Gastrocnemius medialis (tissue), 4 donors: Measurements from ENCODE around the gene GJA9. TPM values are rescaled to one million over a fixed set of nuclear protein-coding genes. Genes with fewer than 3 reads are reported as not detected.
A peak's percentile ranks its signal among the peaks of the same experiment; 100 is the strongest.

ENCODE experiments used
- ATAC-seq, 2 donors: fragments of 150-250 bp; one replicate each; pipeline ENCODE4 v1.9.1; 2016
- DNase-seq, 2 donors: peaks; one replicate each; pipeline ENCODE4 v3.0.0-alpha.2; 2019
- H3K27ac ChIP-seq, 4 donors: fragments of 200-600 bp; sonication (generic); 1 replicate in 1 of 4; 2 replicates in 3 of 4; pipeline ENCODE4 v1.5.1; 2016 to 2018; ENCODE audit warnings: mild to moderate bottlenecking in 2 of 4, moderate library complexity in 1 of 4
- H3K27me3 ChIP-seq, 3 donors: fragments of 200-600 bp; sonication (generic) in 2 of 3; 1 replicate in 1 of 3; 2 replicates in 2 of 3; pipeline versions ENCODE4 v1.5.1 to v1.6.0; 2016 to 2019; ENCODE audit warnings: mild to moderate bottlenecking in 1 of 3, moderate library complexity in 1 of 3
- H3K36me3 ChIP-seq, 2 donors: fragments of 200-600 bp; sonication (generic) in 1 of 2; one replicate each; pipeline ENCODE4 v1.5.1; 2017 to 2018
- H3K4me1 ChIP-seq, 2 donors: fragments of 200-600 bp; sonication (generic) in 1 of 2; one replicate each; pipeline ENCODE4 v1.5.1; 2016 to 2017; ENCODE audit warnings: mild to moderate bottlenecking in 2 of 2
- H3K4me3 ChIP-seq, 4 donors: fragments of 200-600 bp; sonication (generic) in 3 of 4; 1 replicate in 1 of 4; 2 replicates in 3 of 4; pipeline ENCODE4 v1.5.1; 2016 to 2019; ENCODE audit warnings: mild to moderate bottlenecking in 2 of 4
- H3K9me3 ChIP-seq, 3 donors: fragments of 200-600 bp; sonication (generic) in 2 of 3; 1 replicate in 1 of 3; 2 replicates in 2 of 3; pipeline ENCODE4 v1.5.1; 2016 to 2019
- POLR2A ChIP-seq, 2 donors: fragments of 450-650 bp; IDR thresholded peaks; one replicate each; pipeline ENCODE4 v1.6.1; 2017; ENCODE audit warnings: antibody characterized with exemption in 2 of 2, mild to moderate bottlenecking in 2 of 2, moderate library complexity in 2 of 2
- in situ Hi-C, 4 donors: fragments of 200-750 bp; cut with MboI; loops; one replicate each; pipeline versions ENCODE4 v1.15.0 to v1.8.0; 2017; ENCODE audit warnings: low sequenced_read_pairs in 4 of 4
- intact Hi-C: fragments of 100-400 bp; cut with DNase I; formaldehyde crosslinking; loops from one replicate; pipeline ENCODE4 v1.15.1; 2023; ENCODE audit warnings: low total_unique reads
- total RNA-seq, 4 donors: library from RNA; depleted of rRNA; stranded (reverse); fragments of >200 nt; gene quantifications; one replicate each; pipeline versions ENCODE4 v1.1.0 to v1.2.3, GENCODE V29; 2016
- TF ChIP-seq, protein P1 (sequence below), 5 experiments: fragments of 450-650 bp in 3 of 5; fragments of 200-600 bp in 2 of 5; sonication (generic) in 2 of 5; IDR thresholded peaks in 4 of 5; conservative IDR thresholded peaks in 1 of 5; 1 replicate in 4 of 5; 2 replicates in 1 of 5; pipeline ENCODE4 v1.5.1; 2016 to 2019; ENCODE audit warnings: antibody characterized with exemption in 5 of 5, mild to moderate bottlenecking in 3 of 5, moderate library complexity in 3 of 5

The GJA9 gene
- total RNA-seq, 4 donors from 2014 or later, result not detected

DNA sequence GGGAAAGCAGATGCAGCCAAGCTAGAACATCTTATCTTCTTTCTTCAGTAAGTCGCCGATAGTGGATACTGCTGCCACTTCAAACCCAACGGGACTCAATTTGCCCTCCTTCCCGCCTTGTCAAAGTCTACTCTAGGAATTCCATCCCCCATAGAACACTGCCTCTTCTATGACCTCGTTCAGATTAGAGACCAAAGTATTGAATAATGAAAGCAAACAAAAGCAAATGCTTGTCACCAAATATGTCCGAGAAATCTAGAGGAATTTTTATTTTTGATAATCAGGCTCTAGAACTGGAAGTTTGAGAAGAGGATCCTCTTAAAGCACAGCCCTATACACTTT is 21.0 kb downstream of the GJA9 start:
- DNase-seq, result no peak
- peaks cover 0 to 16% of the 10 kb centered on the region in 2 donors for H3K36me3 ChIP-seq
- no peaks in the 10 kb centered on the region for H3K27me3 ChIP-seq
- no peak for TF ChIP-seq POLR2A (IDR thresholded peaks at IDR 0.05)
- TF ChIP-seq, protein P1, sequence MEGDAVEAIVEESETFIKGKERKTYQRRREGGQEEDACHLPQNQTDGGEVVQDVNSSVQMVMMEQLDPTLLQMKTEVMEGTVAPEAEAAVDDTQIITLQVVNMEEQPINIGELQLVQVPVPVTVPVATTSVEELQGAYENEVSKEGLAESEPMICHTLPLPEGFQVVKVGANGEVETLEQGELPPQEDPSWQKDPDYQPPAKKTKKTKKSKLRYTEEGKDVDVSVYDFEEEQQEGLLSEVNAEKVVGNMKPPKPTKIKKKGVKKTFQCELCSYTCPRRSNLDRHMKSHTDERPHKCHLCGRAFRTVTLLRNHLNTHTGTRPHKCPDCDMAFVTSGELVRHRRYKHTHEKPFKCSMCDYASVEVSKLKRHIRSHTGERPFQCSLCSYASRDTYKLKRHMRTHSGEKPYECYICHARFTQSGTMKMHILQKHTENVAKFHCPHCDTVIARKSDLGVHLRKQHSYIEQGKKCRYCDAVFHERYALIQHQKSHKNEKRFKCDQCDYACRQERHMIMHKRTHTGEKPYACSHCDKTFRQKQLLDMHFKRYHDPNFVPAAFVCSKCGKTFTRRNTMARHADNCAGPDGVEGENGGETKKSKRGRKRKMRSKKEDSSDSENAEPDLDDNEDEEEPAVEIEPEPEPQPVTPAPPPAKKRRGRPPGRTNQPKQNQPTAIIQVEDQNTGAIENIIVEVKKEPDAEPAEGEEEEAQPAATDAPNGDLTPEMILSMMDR (IDR thresholded peaks at IDR 0.05 in 4 of 5, conservative IDR thresholded peaks at IDR 0.05 in 1 of 5), result no peak
- no peaks in the 10 kb centered on the region for H3K9me3 ChIP-seq
- ATAC-seq, result no peak
- H3K27ac ChIP-seq, result peak overlapping the region; percentile 88 to 95 (median 93)
- peak overlapping the region; percentile 75 to 95 (median 86) for H3K4me3 ChIP-seq
- in situ Hi-C loops (loop anchor here in 3 of 4 donors (10.0 to 25.0 kb wide), 3 partner anchors 134 to 227 kb away; partner anchors contain the start of gene AKIRIN1 (in 1 of the 3)), intact Hi-C loops (no loop called here)
- peaks cover 45 to 65% of the 10 kb centered on the region in 2 donors for H3K4me1 ChIP-seq

DNA sequence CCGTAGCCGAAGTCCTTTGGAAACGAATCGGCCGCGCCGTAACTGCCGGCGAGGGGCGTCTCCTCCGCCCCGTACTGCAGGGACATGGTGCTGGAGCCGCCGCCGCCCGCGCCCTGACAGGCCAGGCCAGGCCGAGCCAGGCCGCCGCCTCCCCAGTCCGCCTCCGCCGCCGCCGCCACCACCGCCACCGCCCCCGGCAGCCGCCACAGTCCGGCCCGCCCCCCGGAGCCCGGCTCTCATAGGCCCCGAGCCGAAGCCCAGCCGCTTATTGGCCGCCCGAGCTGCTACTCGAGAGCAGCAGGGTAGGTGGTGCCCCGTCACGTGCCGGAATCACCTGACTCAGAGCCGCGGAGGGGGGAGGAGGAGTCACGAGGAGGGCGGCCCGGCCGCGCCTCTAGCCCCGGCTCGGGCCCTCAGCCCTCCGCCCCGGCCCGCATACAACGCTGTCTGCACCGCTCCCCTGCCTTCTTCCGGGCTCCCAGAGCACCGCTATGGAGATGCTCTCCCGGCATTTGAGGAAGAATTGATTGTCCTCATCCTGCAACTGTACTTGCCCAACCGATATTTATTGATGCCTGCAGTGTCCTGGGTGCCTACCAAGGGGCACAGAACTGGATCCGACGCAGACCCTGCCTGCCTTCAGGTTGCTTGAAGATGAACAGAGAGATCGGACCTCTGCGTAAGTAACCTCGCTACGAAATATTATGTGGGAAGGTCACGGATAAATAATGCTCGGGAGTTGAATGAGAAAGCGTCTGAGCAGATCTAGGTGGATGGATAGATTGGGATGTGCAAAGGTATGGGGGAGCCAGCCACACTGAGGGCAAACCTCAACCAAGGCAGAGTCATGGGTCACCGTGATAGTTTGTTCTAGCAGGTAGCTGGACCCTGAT is 21.6 kb downstream of the GJA9 start, which contains the start of gene RRAGC:
RRAGC (minus strand) TSS at position 212 of the 893 bp plus-strand sequence; CDS start at position 86, 126 bp downstream.
- DNase-seq (peak; percentile 100), ATAC-seq (peak; percentile 90)
- in situ Hi-C loops (loop anchor here in 3 of 4 donors (10.0 to 25.0 kb wide), 3 partner anchors 135 to 227 kb away; partner anchors contain the start of gene AKIRIN1 (in 1 of the 3)), intact Hi-C loops (loop anchor here (1.0 to 10.0 kb wide), 5 partner anchors 13 to 1051 kb away; partner anchors contain the start of genes AKIRIN1, MYCBP, NDUFS5 and YRDC)
- Histone ChIP-seq H3K27ac (peak within 1 kb of the TSS; percentile 93 to 96 (median 94)), H3K9me3 (no peaks in the 10 kb centered on the region), H3K4me1 (peaks cover 45 to 65% of the 10 kb centered on the region in 2 donors), H3K27me3 (no peaks in the 10 kb centered on the region), H3K4me3 (peak within 1 kb of the TSS; percentile 75 to 95 (median 86)), H3K36me3 (peaks cover 0 to 22% of the 10 kb centered on the region in 2 donors)
- peak; percentile 91 to 94 for TF ChIP-seq POLR2A (IDR thresholded peaks at IDR 0.05)
- TF ChIP-seq, protein P1 (IDR thresholded peaks at IDR 0.05 in 4 of 5, conservative IDR thresholded peaks at IDR 0.05 in 1 of 5), result peak in 1 of 5 experiments; percentile 24

DNA sequence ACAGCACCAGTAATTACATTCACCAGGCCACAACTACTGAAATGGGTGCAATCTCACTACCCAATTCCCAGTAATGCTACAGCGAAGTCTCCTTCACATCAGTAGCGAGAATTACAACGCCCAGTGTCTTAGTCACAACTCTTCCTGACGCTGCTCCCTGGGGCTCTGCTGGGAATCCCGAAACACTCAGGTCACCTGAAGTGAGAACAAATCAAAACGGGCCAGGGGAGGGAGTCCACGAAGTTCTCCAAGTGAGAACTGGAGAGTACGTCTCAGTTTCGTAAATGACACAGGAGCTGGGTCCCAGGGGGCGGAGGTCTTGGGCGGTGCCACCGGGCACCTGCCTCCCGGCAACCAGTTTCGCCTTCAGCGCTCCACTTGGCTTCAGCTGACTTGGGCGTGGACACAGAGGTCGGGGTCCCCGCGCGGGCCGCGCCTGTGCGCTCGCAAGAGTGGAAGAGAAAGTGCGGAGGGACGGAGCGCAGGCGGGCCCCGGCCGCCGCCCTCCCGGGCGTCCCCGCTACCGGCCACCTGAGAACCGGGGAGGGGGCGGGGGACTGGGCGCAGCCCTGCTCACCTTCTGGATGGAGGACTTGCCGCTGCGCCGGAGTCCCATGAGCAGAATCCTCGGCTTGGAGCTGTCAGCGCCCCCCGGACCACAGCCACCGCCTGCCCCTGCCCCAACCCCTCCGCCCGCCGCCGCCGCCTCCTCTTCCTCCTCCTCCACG is 22.4 kb downstream of the GJA9 start:
- H3K36me3 ChIP-seq, result peaks cover 0 to 30% of the 10 kb centered on the region in 2 donors
- peaks cover 42 to 58% of the 10 kb centered on the region in 2 donors for H3K4me1 ChIP-seq
- intact Hi-C loops (loop anchor here (1.0 to 10.0 kb wide), 5 partner anchors 14 to 1050 kb away; partner anchors contain the start of genes AKIRIN1, MYCBP, NDUFS5 and YRDC), in situ Hi-C loops (loop anchor here in 3 of 4 donors (25.0 kb wide), 2 partner anchors 153 to 228 kb away; no protein-coding TSS in a partner anchor)
- peak in 1 of 2 donors; percentile 16 for TF ChIP-seq POLR2A (IDR thresholded peaks at IDR 0.05)
- TF ChIP-seq, protein P1 (IDR thresholded peaks at IDR 0.05 in 4 of 5, conservative IDR thresholded peaks at IDR 0.05 in 1 of 5), result no peak
- H3K4me3 ChIP-seq, result peak overlapping the region; percentile 73 to 95 (median 80)
- ATAC-seq, result peak; percentile 63 to 64
- H3K27me3 ChIP-seq, result no peaks in the 10 kb centered on the region
- peak; percentile 73 to 75 for DNase-seq
- H3K27ac ChIP-seq, result peak overlapping the region; percentile 93 to 96 (median 94)
- H3K9me3 ChIP-seq, result no peaks in the 10 kb centered on the region

DNA sequence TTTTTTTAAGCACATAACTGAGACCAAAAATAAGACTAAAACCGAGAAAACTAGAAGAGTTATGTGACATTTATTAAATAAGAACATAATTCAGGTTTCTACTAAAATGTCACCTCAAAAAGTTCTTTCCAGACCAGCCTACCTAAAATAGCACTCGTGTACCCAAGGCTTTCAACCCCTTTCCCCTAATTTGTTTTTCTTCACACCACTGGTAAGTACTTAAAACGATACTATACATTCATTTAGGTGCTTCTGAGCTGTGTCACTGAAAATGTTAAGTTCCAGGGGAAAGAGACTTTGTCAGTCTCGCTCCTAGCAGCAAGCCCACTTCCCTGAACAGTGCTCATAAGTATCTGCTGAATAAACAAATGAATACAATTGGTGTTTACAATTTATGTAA is 28.6 kb downstream of the GJA9 start:
- TF ChIP-seq, protein P1 (IDR thresholded peaks at IDR 0.05 in 4 of 5, conservative IDR thresholded peaks at IDR 0.05 in 1 of 5), result no peak
- no peak for TF ChIP-seq POLR2A (IDR thresholded peaks at IDR 0.05)
- Histone ChIP-seq H3K4me1 (peaks cover 7 to 15% of the 10 kb centered on the region in 2 donors), H3K9me3 (no peaks in the 10 kb centered on the region), H3K36me3 (peaks cover 0 to 78% of the 10 kb centered on the region in 2 donors), H3K27me3 (no peaks in the 10 kb centered on the region), H3K27ac (no peak overlapping the region), H3K4me3 (no peak overlapping the region)
- in situ Hi-C loops, result loop anchor here in 3 of 4 donors (25.0 kb wide), 2 partner anchors 160 to 235 kb away; no protein-coding TSS in a partner anchor
- ATAC-seq (no peak), DNase-seq (no peak)
- intact Hi-C loops, result loop anchor here (10.0 kb wide), 1 partner anchor 332 kb away; no protein-coding TSS in a partner anchor
